Endothelial cell of umbilical vein (primary cell): Measurements from ENCODE around the gene GRM5. TPM values are rescaled to one million over a fixed set of nuclear protein-coding genes. Genes with fewer than 3 reads are reported as not detected.

Experiments used
- BruUV-seq: library from RNA; stranded (reverse); fragments of 400-500 nt; replicated peaks from 2 replicates; lab custom pipeline; 2021; lab: Mats Ljungman, UMichigan
- CTCF ChIA-PET: fragments of 300-600, 350-600 bp; sonication (Branson Sonifier 250); formaldehyde crosslinking; loops from one replicate; lab custom pipeline; 2021; ENCODE audit warnings: antibody characterized with exemption, inconsistent platforms; lab: Charles Lee
- POLR2A ChIA-PET: fragments of 300-600, 350-600 bp; sonication (Branson Sonifier 250); formaldehyde crosslinking; loops from one replicate; lab custom pipeline; 2021; ENCODE audit warnings: antibody characterized with exemption, inconsistent platforms; lab: Charles Lee
- DNase-seq: peaks from one replicate; pipeline ENCODE4 v3.0.0-alpha.2; 2011; ENCODE audit warnings: low read depth, low spot score
- FAIRE-seq: peaks from 2 replicates; lab custom pipeline; 2011; peaks lifted over from hg19 to GRCh38; lab: Jason Lieb, UNC
- H2AFZ ChIP-seq: 2 replicates; pipeline ENCODE4 v1.6.0; 2012; ENCODE audit warnings: low read depth, low read length, control low read depth, inconsistent platforms
- H3K27ac ChIP-seq: 2 replicates; pipeline ENCODE4 v1.5.1; 2011; ENCODE audit warnings: low read depth, mild to moderate bottlenecking, control low read depth, low read length, moderate library complexity; ENCODE audit not compliant: insufficient read depth
- H3K27me3 ChIP-seq, 2 experiments: 2 replicates each; pipeline versions ENCODE4 v1.6.0 to v1.6.1; 2011; ENCODE audit warnings: low read length in 2 of 2, mixed read lengths in 1 of 2; ENCODE audit not compliant: control insufficient read depth in 2 of 2, insufficient read depth in 2 of 2
- H3K36me3 ChIP-seq, 2 experiments: 2 replicates in 1 of 2; 3 replicates in 1 of 2; pipeline ENCODE4 v1.5.1; 2011; ENCODE audit warnings: low read length in 2 of 2, mild to moderate bottlenecking in 1 of 2, moderate library complexity in 1 of 2; ENCODE audit not compliant: control insufficient read depth in 2 of 2, insufficient read depth in 2 of 2; ENCODE audit errors: extremely low read depth in 1 of 2
- H3K4me1 ChIP-seq: 3 replicates; pipeline ENCODE4 v1.5.1; 2011; ENCODE audit warnings: mild to moderate bottlenecking, low read length; ENCODE audit not compliant: control insufficient read depth, insufficient read depth; ENCODE audit errors: extremely low read depth
- H3K4me2 ChIP-seq: 2 replicates; pipeline ENCODE4 v1.6.1; 2011; ENCODE audit warnings: low read length, control low read depth, mixed read lengths; ENCODE audit not compliant: insufficient read depth
- H3K4me3 ChIP-seq, 3 experiments: fragments of 200-600 bp in 1 of 3; sonication (generic), shearing (Covaris generic) in 1 of 3; replicated peaks in 1 of 3; 2 replicates each; pipeline ENCODE4 v1.5.1; 2011 to 2016; ENCODE audit warnings: control low read depth in 3 of 3, low read length in 3 of 3, mild to moderate bottlenecking in 2 of 3, inconsistent platforms in 1 of 3, low read depth in 1 of 3, moderate library complexity in 1 of 3; ENCODE audit not compliant: insufficient read depth in 1 of 3
- H3K79me2 ChIP-seq: 2 replicates; pipeline ENCODE4 v1.6.0; 2012; ENCODE audit warnings: low read length, inconsistent platforms; ENCODE audit not compliant: control insufficient read depth, insufficient read depth
- H3K9ac ChIP-seq: replicated peaks from 2 replicates; pipeline ENCODE3; 2011; ENCODE audit warnings: low read length, control low read depth; ENCODE audit not compliant: insufficient read depth; ENCODE audit errors: extremely low read depth
- H3K9me1 ChIP-seq: replicated peaks from 3 replicates; pipeline ENCODE4 v1.6.0; 2011; ENCODE audit warnings: mild to moderate bottlenecking, low read length; ENCODE audit not compliant: control insufficient read depth, insufficient read depth; ENCODE audit errors: extremely low read depth
- H3K9me3 ChIP-seq: replicated peaks from 2 replicates; pipeline ENCODE4 v1.5.1; 2012; ENCODE audit warnings: low read length, inconsistent platforms; ENCODE audit not compliant: control insufficient read depth, insufficient read depth
- H4K20me1 ChIP-seq: replicated peaks from 2 replicates; pipeline ENCODE3; 2011; ENCODE audit warnings: mild to moderate bottlenecking, low read length; ENCODE audit not compliant: control insufficient read depth, insufficient read depth; ENCODE audit errors: extremely low read depth
- CTCF ChIP-seq, 2 donors: IDR thresholded peaks; 1 replicate in 1 of 2; 2 replicates in 1 of 2; pipeline ENCODE4 v1.5.1; 2011; ENCODE audit warnings: low read length in 2 of 2, mild to moderate bottlenecking in 2 of 2, moderate library complexity in 2 of 2, control low read depth in 1 of 2, inconsistent platforms in 1 of 2, low read depth in 1 of 2; ENCODE audit not compliant: insufficient read depth in 1 of 2; ENCODE audit errors: extremely low read depth in 1 of 2
- EZH2 ChIP-seq: IDR thresholded peaks from 2 replicates; pipeline ENCODE4 v1.6.1; 2012; ENCODE audit warnings: borderline replicate concordance, low read depth, mild to moderate bottlenecking, moderate library complexity, low read length, inconsistent platforms; ENCODE audit not compliant: severe bottlenecking
- GATA2 ChIP-seq: IDR thresholded peaks from 2 replicates; pipeline ENCODE4 v1.7.0; 2011; ENCODE audit warnings: low read depth, mild to moderate bottlenecking, moderate library complexity, mixed read lengths, low read length; ENCODE audit not compliant: insufficient read length, insufficient read depth
- JUN ChIP-seq: IDR thresholded peaks from 2 replicates; pipeline ENCODE4 v1.6.1; 2011; ENCODE audit warnings: borderline replicate concordance, low read depth; ENCODE audit not compliant: insufficient read length, insufficient read depth
- MYC ChIP-seq: IDR thresholded peaks from one replicate; pipeline ENCODE4 v1.6.1; 2011; ENCODE audit warnings: mild to moderate bottlenecking, low read depth, low read length
- POLR2A ChIP-seq: IDR thresholded peaks from 2 replicates; pipeline ENCODE4 v1.6.1; 2012; ENCODE audit warnings: low read depth, mild to moderate bottlenecking, control low read depth, low read length
- POLR2AphosphoS5 ChIP-seq: IDR thresholded peaks from 2 replicates; pipeline ENCODE4 v1.6.1; 2012; ENCODE audit warnings: low read depth, mild to moderate bottlenecking, control low read depth, low read length, moderate library complexity; ENCODE audit not compliant: insufficient read depth
- dilution Hi-C: fragments of 300-500 bp; cut with MboI; formaldehyde crosslinking; loops from one replicate; pipeline ENCODE4 v1.15.0; 2019; ENCODE audit warnings: low sequenced_read_pairs; ENCODE audit not compliant: extremely low pct_ligation_motif_present
- intact Hi-C: fragments of 100-400 bp; cut with micrococcal nuclease; formaldehyde crosslinking; loops from one replicate; pipeline ENCODE4 v1.10.0; 2022
- polyA plus RNA-seq, 4 experiments: library from polyadenylated mRNA; depleted of rRNA in 3 of 4; stranded (reverse) in 3 of 4; unstranded in 1 of 4; fragments of >200 nt; gene quantifications; 2 replicates each; pipeline versions ENCODE4 v1.2.1 to v1.2.3, GENCODE V29; 2011 to 2012; ENCODE audit warnings: missing spikeins in 1 of 4
- total RNA-seq: library from RNA; stranded (reverse); gene quantifications from 2 replicates; pipeline ENCODE4 v1.2.3, GENCODE V29; 2021

Gene GRM5
- total and polyA plus RNA-seq, 2 donors (not counting 3 experiments of a cell fraction or from before 2014, with no cell fraction given), result 0.10 to 0.11 TPM

GRCh38 chr11:88827018-88827676 is 238.6 kb downstream of the GRM5 start:
- DNase-seq (no peak), FAIRE-seq (no peak)
- Histone ChIP-seq H3K9me3 (no peaks in the 10 kb centered on the region), H2AFZ (no peak overlapping the region), H3K9ac (no peak overlapping the region), H3K4me3 (no peak overlapping the region), H3K27me3 (no peaks in the 10 kb centered on the region), H3K9me1 (no peaks in the 10 kb centered on the region), H3K36me3 (no peaks in the 10 kb centered on the region), H3K4me1 (no peaks in the 10 kb centered on the region), H3K79me2 (no peaks in the 10 kb centered on the region), H3K27ac (no peak overlapping the region), H4K20me1 (no peaks in the 10 kb centered on the region), H3K4me2 (no peak overlapping the region)
- intact Hi-C loops (no loop called here), dilution Hi-C loops (no loop called here)
- ChIA-PET POLR2A (no interaction called here), CTCF (no interaction called here)
- TF ChIP-seq JUN (no peak), EZH2 (no peak), CTCF (IDR thresholded peaks at IDR 0.05; ENCODE audit: extremely low read depth in 1 of 2, insufficient read depth in 1 of 2, low read depth in 1 of 2, low read length in 2 of 2) (no peak), POLR2AphosphoS5 (no peak), MYC (no peak), POLR2A (no peak), GATA2 (no peak)
- no TSS peak for BruUV-seq
